ENCODE data around the gene INSIG1. TPM values are rescaled to one million over a fixed set of nuclear protein-coding genes. Genes with fewer than 3 reads are reported as not detected.

Gene INSIG1
- total and polyA plus RNA-seq, 12 donors, result 9.9 to 249 (median 56.1) TPM

- no peaks in the 10 kb centered on the region for H3K36me3 ChIP-seq (replicated peaks in 1 of 2)
- no peak overlapping the region for H3K27ac ChIP-seq
- no peaks in the 10 kb centered on the region for H3K27me3 ChIP-seq
- H3K4me3 ChIP-seq, result no peak overlapping the region
- WGBS, 4 donors, result 86 to 89% (median 87%) methylated on average over 5 to 11 of the region's 11 CpGs; no CpG with 5 or more reads in 1 of the 4 donors
- peak in 1 of 7 donors; percentile 38 for DNase-seq
- TF ChIP-seq CTCF (IDR thresholded peaks at IDR 0.05) (no peak), POLR2A (IDR thresholded peaks at IDR 0.05) (no peak)
- intact Hi-C loops (cut with DNase I), result loop anchor here (2.0 to 5.0 kb wide), 3 partner anchors 153 to 417 kb away; no protein-coding TSS in a partner anchor
- no peaks in the 10 kb centered on the region for H3K9me3 ChIP-seq (replicated peaks in 1 of 3)
- H3K4me1 ChIP-seq (replicated peaks in 1 of 2), result peaks cover 3% of the 10 kb centered on the region in 2 donors
Observed at GRCh38 chr7:155343661-155344121, 46.0 kb downstream of the INSIG1 start.

- intact Hi-C loops (cut with DNase I), result loop anchor here (2.0 to 5.0 kb wide), 3 partner anchors 153 to 417 kb away; no protein-coding TSS in a partner anchor
- peaks cover 3% of the 10 kb centered on the region in 2 donors for H3K4me1 ChIP-seq (replicated peaks in 1 of 2)
- 46 to 55% (median 50%) methylated on average over 14 to 16 of the region's 16 CpGs for WGBS, 4 donors
- H3K27ac ChIP-seq, result no peak overlapping the region
- H3K36me3 ChIP-seq (replicated peaks in 1 of 2), result no peaks in the 10 kb centered on the region
- peak overlapping the region in 1 of 4 donors; percentile 47 for H3K4me3 ChIP-seq
- no peak for TF ChIP-seq POLR2A (IDR thresholded peaks at IDR 0.05)
- TF ChIP-seq CTCF (IDR thresholded peaks at IDR 0.05), result no peak
- no peaks in the 10 kb centered on the region for H3K27me3 ChIP-seq
- no peaks in the 10 kb centered on the region for H3K9me3 ChIP-seq (replicated peaks in 1 of 3)
- DNase-seq, result peak in 1 of 7 donors; percentile 33
Observed at GRCh38 chr7:155344270-155344617, 46.6 kb downstream of the INSIG1 start.

GRCh38 chr7:155344618-155345433 is 47.1 kb downstream of the INSIG1 start:
- H3K4me1 ChIP-seq (replicated peaks in 1 of 2), result peaks cover 3% of the 10 kb centered on the region in 2 donors
- peak overlapping the region in 1 of 4 donors; percentile 47 for H3K4me3 ChIP-seq
- no peaks in the 10 kb centered on the region for H3K27me3 ChIP-seq
- no peaks in the 10 kb centered on the region for H3K9me3 ChIP-seq (replicated peaks in 1 of 3)
- H3K36me3 ChIP-seq (replicated peaks in 1 of 2), result no peaks in the 10 kb centered on the region
- peak; percentile 43 to 83 (median 71) for DNase-seq
- intact Hi-C loops (cut with DNase I), result loop anchor here (2.0 to 5.0 kb wide), 3 partner anchors 154 to 418 kb away; no protein-coding TSS in a partner anchor
- WGBS, 4 donors, result 2 to 8% (median 5%) methylated on average over 22 to 62 of the region's 62 CpGs
- TF ChIP-seq POLR2A (IDR thresholded peaks at IDR 0.05) (no peak), CTCF (IDR thresholded peaks at IDR 0.05) (peak; percentile 55 to 96 (median 80))
- H3K27ac ChIP-seq, result no peak overlapping the region

- Histone ChIP-seq H3K4me1 (replicated peaks in 1 of 2) (peaks cover 3% of the 10 kb centered on the region in 2 donors), H3K4me3 (no peak overlapping the region), H3K27me3 (no peaks in the 10 kb centered on the region), H3K36me3 (replicated peaks in 1 of 2) (no peaks in the 10 kb centered on the region), H3K27ac (no peak overlapping the region), H3K9me3 (replicated peaks in 1 of 3) (no peaks in the 10 kb centered on the region)
- DNase-seq, result no peak
- WGBS, 4 donors, result 50 to 64% (median 54%) methylated on average over 1 to 2 of the region's 2 CpGs
- intact Hi-C loops (cut with DNase I), result loop anchor here (2.0 kb wide), 2 partner anchors 155 to 419 kb away; no protein-coding TSS in a partner anchor
- TF ChIP-seq CTCF (IDR thresholded peaks at IDR 0.05) (no peak), POLR2A (IDR thresholded peaks at IDR 0.05) (no peak)
Observed at GRCh38 chr7:155345490-155345889, 47.8 kb downstream of the INSIG1 start.

Measured in adrenal gland (tissue), 12 donors.